Measurements from ENCODE around the gene HAAO.

Gene HAAO

GRCh38 chr2:42762823-42763804, 29.3 kb downstream of the HAAO start:
- TF ChIP-seq GATA1 (IDR thresholded peaks at IDR 0.05; ENCODE audit: low read depth, low read length): no peak
- no peak for TF ChIP-seq POLR2A (IDR thresholded peaks at IDR 0.05; ENCODE audit: low read length)
- DNase-seq: no peak

- no peak for TF ChIP-seq GATA1 (IDR thresholded peaks at IDR 0.05; ENCODE audit: low read depth, low read length)
- TF ChIP-seq POLR2A (IDR thresholded peaks at IDR 0.05; ENCODE audit: low read length): no peak
- no peak for DNase-seq
Measured at GRCh38 chr2:42762155-42762554, 30.2 kb downstream of the HAAO start.

GRCh38 chr2:42761554-42761953, 30.8 kb downstream of the HAAO start:
- DNase-seq: no peak
- no peak for TF ChIP-seq POLR2A (IDR thresholded peaks at IDR 0.05; ENCODE audit: low read length)
- no peak for TF ChIP-seq GATA1 (IDR thresholded peaks at IDR 0.05; ENCODE audit: low read depth, low read length)

GRCh38 chr2:42758751-42759150, 33.6 kb downstream of the HAAO start:
- TF ChIP-seq GATA1 (IDR thresholded peaks at IDR 0.05; ENCODE audit: low read depth, low read length) (no peak), POLR2A (IDR thresholded peaks at IDR 0.05; ENCODE audit: low read length) (no peak)
- DNase-seq: no peak

- no peak for DNase-seq
- TF ChIP-seq POLR2A (IDR thresholded peaks at IDR 0.05; ENCODE audit: low read length) (no peak), GATA1 (IDR thresholded peaks at IDR 0.05; ENCODE audit: low read depth, low read length) (no peak)
Measured at GRCh38 chr2:42757981-42758740, 34.2 kb downstream of the HAAO start.

- DNase-seq: no peak
- TF ChIP-seq GATA1 (IDR thresholded peaks at IDR 0.05; ENCODE audit: low read depth, low read length): no peak
- no peak for TF ChIP-seq POLR2A (IDR thresholded peaks at IDR 0.05; ENCODE audit: low read length)
Measured at GRCh38 chr2:42756966-42757513, 35.3 kb downstream of the HAAO start.

GRCh38 chr2:42756150-42756775, 36.1 kb downstream of the HAAO start:
- no peak for DNase-seq
- no peak for TF ChIP-seq POLR2A (IDR thresholded peaks at IDR 0.05; ENCODE audit: low read length)
- no peak for TF ChIP-seq GATA1 (IDR thresholded peaks at IDR 0.05; ENCODE audit: low read depth, low read length)

- TF ChIP-seq GATA1 (IDR thresholded peaks at IDR 0.05; ENCODE audit: low read depth, low read length) (no peak), POLR2A (IDR thresholded peaks at IDR 0.05; ENCODE audit: low read length) (no peak)
- DNase-seq: no peak
Measured at GRCh38 chr2:42755191-42755880, 37.0 kb downstream of the HAAO start.

- no peak for TF ChIP-seq GATA1 (IDR thresholded peaks at IDR 0.05; ENCODE audit: low read depth, low read length)
- no peak for TF ChIP-seq POLR2A (IDR thresholded peaks at IDR 0.05; ENCODE audit: low read length)
- no peak for DNase-seq
Measured at GRCh38 chr2:42754776-42755140, 37.6 kb downstream of the HAAO start.

GRCh38 chr2:42754021-42754775, 38.2 kb downstream of the HAAO start:
- TF ChIP-seq POLR2A (IDR thresholded peaks at IDR 0.05; ENCODE audit: low read length) (no peak), GATA1 (IDR thresholded peaks at IDR 0.05; ENCODE audit: low read depth, low read length) (no peak)
- no peak for DNase-seq

GRCh38 chr2:42752816-42753813, 39.3 kb downstream of the HAAO start:
- TF ChIP-seq GATA1 (IDR thresholded peaks at IDR 0.05; ENCODE audit: low read depth, low read length): no peak
- no peak for TF ChIP-seq POLR2A (IDR thresholded peaks at IDR 0.05; ENCODE audit: low read length)
- DNase-seq: no peak

Data from erythroblast (primary cell).